Activated naive CD4-positive, alpha-beta T cell treated with anti-CD3 and anti-CD28 coated beads, Interleukin-2, amount 10 ng/mL, durations not matched to agents 7 days and 5 days (primary cell): ENCODE results near the gene UST.
"Not testable (repeated sequence)": the region's sequence is repeated elsewhere in the genome, so short reads cannot be mapped to it uniquely, and the experiment has no call there.

Experiments used
- CTCF ChIA-PET: fragments of 350-600 bp; sonication (Branson Sonifier 250); formaldehyde crosslinking; loops from one replicate; lab custom pipeline; 2021; ENCODE audit warnings: antibody characterized with exemption; lab: Charles Lee
- DNase-seq: peaks from one replicate; pipeline ENCODE4 v3.0.0-alpha.2; 2020
- H3K27ac Mint-ChIP-seq: one replicate; pipeline ENCODE4 v1.8.0; 2021; ENCODE audit warnings: mild to moderate bottlenecking, moderate library complexity, mixed read lengths
- H3K27me3 Mint-ChIP-seq: one replicate; pipeline ENCODE4 v1.8.0; 2021; ENCODE audit warnings: mild to moderate bottlenecking, mixed read lengths
- H3K36me3 Mint-ChIP-seq: one replicate; pipeline ENCODE4 v1.8.0; 2021; ENCODE audit warnings: mixed read lengths
- H3K4me1 Mint-ChIP-seq: one replicate; pipeline ENCODE4 v1.8.0; 2021; ENCODE audit warnings: mixed read lengths
- H3K4me3 Mint-ChIP-seq: one replicate; pipeline ENCODE4 v1.8.0; 2021; ENCODE audit warnings: mild to moderate bottlenecking, moderate library complexity, mixed read lengths
- H3K9me3 Mint-ChIP-seq: one replicate; pipeline ENCODE4 v1.8.0; 2021; ENCODE audit warnings: mixed read lengths

Gene UST

GRCh38 chr6:148854096-148854495 lies 107.3 kb downstream of the UST start:
- Mint-ChIP-seq H3K9me3 (no peaks in the 10 kb centered on the region), H3K27ac (no peak overlapping the region), H3K36me3 (no peaks in the 10 kb centered on the region), H3K4me1 (no peaks in the 10 kb centered on the region), H3K27me3 (peaks cover 13% of the 10 kb centered on the region), H3K4me3 (no peak overlapping the region)
- CTCF ChIA-PET: no interaction called here
- DNase-seq: no peak

- Mint-ChIP-seq H3K27me3 (peaks cover 13% of the 10 kb centered on the region), H3K27ac (no peak overlapping the region), H3K9me3 (no peaks in the 10 kb centered on the region), H3K36me3 (no peaks in the 10 kb centered on the region), H3K4me3 (no peak overlapping the region), H3K4me1 (no peaks in the 10 kb centered on the region)
- CTCF ChIA-PET: no interaction called here
- DNase-seq: no peak
Measured at GRCh38 chr6:148854992-148855391, 108.2 kb downstream of the UST start.

GRCh38 chr6:148855744-148856143 lies 108.9 kb downstream of the UST start:
- no peak overlapping the region for H3K4me3 Mint-ChIP-seq
- CTCF ChIA-PET: no interaction called here
- H3K27ac Mint-ChIP-seq: no peak overlapping the region
- H3K27me3 Mint-ChIP-seq: peaks cover 7% of the 10 kb centered on the region
- no peak for DNase-seq
- H3K36me3 Mint-ChIP-seq: no peaks in the 10 kb centered on the region
- no peaks in the 10 kb centered on the region for H3K4me1 Mint-ChIP-seq
- no peaks in the 10 kb centered on the region for H3K9me3 Mint-ChIP-seq

- Mint-ChIP-seq H3K4me1 (no peaks in the 10 kb centered on the region), H3K27ac (no peak overlapping the region), H3K36me3 (no peaks in the 10 kb centered on the region), H3K4me3 (no peak overlapping the region), H3K27me3 (peaks cover 5% of the 10 kb centered on the region), H3K9me3 (no peaks in the 10 kb centered on the region)
- CTCF ChIA-PET: no interaction called here
- DNase-seq: no peak
Measured at GRCh38 chr6:148857798-148858390, 111.1 kb downstream of the UST start.

GRCh38 chr6:148864132-148864531 lies 117.3 kb downstream of the UST start:
- DNase-seq, H3K27me3 Mint-ChIP-seq, H3K4me3 Mint-ChIP-seq, H3K9me3 Mint-ChIP-seq, H3K27ac Mint-ChIP-seq, H3K36me3 Mint-ChIP-seq, H3K4me1 Mint-ChIP-seq, CTCF ChIA-PET: not testable (repeated sequence)

GRCh38 chr6:148864941-148865340 lies 118.1 kb downstream of the UST start:
- no peak overlapping the region for H3K4me3 Mint-ChIP-seq
- H3K36me3 Mint-ChIP-seq: no peaks in the 10 kb centered on the region
- H3K27ac Mint-ChIP-seq: no peak overlapping the region
- peaks cover 3% of the 10 kb centered on the region for H3K9me3 Mint-ChIP-seq
- no peak for DNase-seq
- peaks cover 9% of the 10 kb centered on the region for H3K27me3 Mint-ChIP-seq
- H3K4me1 Mint-ChIP-seq: no peaks in the 10 kb centered on the region
- CTCF ChIA-PET: no interaction called here

- DNase-seq: no peak
- Mint-ChIP-seq H3K9me3 (peaks cover 3% of the 10 kb centered on the region), H3K4me3 (no peak overlapping the region), H3K27ac (no peak overlapping the region), H3K36me3 (no peaks in the 10 kb centered on the region), H3K27me3 (peaks cover 9% of the 10 kb centered on the region), H3K4me1 (no peaks in the 10 kb centered on the region)
- CTCF ChIA-PET: interaction anchor here (0.6 kb wide), 1 partner anchor 1679 kb away, joined by 3 read pairs; no protein-coding TSS in a partner anchor
Measured at GRCh38 chr6:148866657-148867268, 119.9 kb downstream of the UST start.

GRCh38 chr6:148867862-148868261 lies 121.0 kb downstream of the UST start:
- CTCF ChIA-PET: no interaction called here
- Mint-ChIP-seq H3K36me3 (no peaks in the 10 kb centered on the region), H3K4me1 (no peaks in the 10 kb centered on the region), H3K4me3 (no peak overlapping the region), H3K9me3 (peaks cover 3% of the 10 kb centered on the region), H3K27me3 (peaks cover 12% of the 10 kb centered on the region), H3K27ac (no peak overlapping the region)
- DNase-seq: no peak

- Mint-ChIP-seq H3K9me3 (peaks cover 2% of the 10 kb centered on the region), H3K4me3 (no peak overlapping the region), H3K27me3 (peaks cover 14% of the 10 kb centered on the region), H3K4me1 (no peaks in the 10 kb centered on the region), H3K36me3 (no peaks in the 10 kb centered on the region), H3K27ac (no peak overlapping the region)
- DNase-seq: no peak
- CTCF ChIA-PET: no interaction called here
Measured at GRCh38 chr6:148868314-148868713, 121.5 kb downstream of the UST start.

- Mint-ChIP-seq H3K9me3 (peaks cover 2% of the 10 kb centered on the region), H3K27ac (no peak overlapping the region), H3K36me3 (no peaks in the 10 kb centered on the region), H3K27me3 (peaks cover 14% of the 10 kb centered on the region), H3K4me1 (no peaks in the 10 kb centered on the region), H3K4me3 (no peak overlapping the region)
- no peak for DNase-seq
- CTCF ChIA-PET: no interaction called here
Measured at GRCh38 chr6:148868901-148869300, 122.1 kb downstream of the UST start.

GRCh38 chr6:148869585-148869984 lies 122.8 kb downstream of the UST start:
- CTCF ChIA-PET: no interaction called here

GRCh38 chr6:148873154-148873553 lies 126.3 kb downstream of the UST start:
- H3K4me1 Mint-ChIP-seq: no peaks in the 10 kb centered on the region
- DNase-seq: no peak
- no peak overlapping the region for H3K4me3 Mint-ChIP-seq
- no peaks in the 10 kb centered on the region for H3K9me3 Mint-ChIP-seq
- H3K36me3 Mint-ChIP-seq: no peaks in the 10 kb centered on the region
- no peak overlapping the region for H3K27ac Mint-ChIP-seq
- peaks cover 9% of the 10 kb centered on the region for H3K27me3 Mint-ChIP-seq
- CTCF ChIA-PET: interaction anchor here (0.6 kb wide), 1 partner anchor 14 kb away, joined by 3 read pairs; no protein-coding TSS in a partner anchor

More at GRCh38 chr6:148869585-148869984, 122.8 kb downstream of the UST start:
- Mint-ChIP-seq H3K27ac (no peak overlapping the region), H3K9me3 (peaks cover under 1% of the 10 kb centered on the region), H3K27me3 (peaks cover 9% of the 10 kb centered on the region), H3K4me1 (no peaks in the 10 kb centered on the region), H3K4me3 (no peak overlapping the region), H3K36me3 (no peaks in the 10 kb centered on the region)
- no peak for DNase-seq

GRCh38 chr6:148873868-148874267 lies 127.0 kb downstream of the UST start:
- no peaks in the 10 kb centered on the region for H3K9me3 Mint-ChIP-seq
- H3K4me1 Mint-ChIP-seq: no peaks in the 10 kb centered on the region
- H3K27me3 Mint-ChIP-seq: peaks cover 9% of the 10 kb centered on the region
- no peak for DNase-seq
- CTCF ChIA-PET: no interaction called here
- H3K4me3 Mint-ChIP-seq: no peak overlapping the region
- H3K36me3 Mint-ChIP-seq: no peaks in the 10 kb centered on the region
- H3K27ac Mint-ChIP-seq: no peak overlapping the region

GRCh38 chr6:148874698-148875293 lies 128.0 kb downstream of the UST start:
- no peak overlapping the region for H3K27ac Mint-ChIP-seq
- no peak overlapping the region for H3K4me3 Mint-ChIP-seq
- H3K9me3 Mint-ChIP-seq: no peaks in the 10 kb centered on the region
- no peaks in the 10 kb centered on the region for H3K36me3 Mint-ChIP-seq
- CTCF ChIA-PET: no interaction called here
- no peaks in the 10 kb centered on the region for H3K4me1 Mint-ChIP-seq
- DNase-seq: no peak
- H3K27me3 Mint-ChIP-seq: peaks cover 9% of the 10 kb centered on the region

- Mint-ChIP-seq H3K27me3 (peaks cover under 1% of the 10 kb centered on the region), H3K4me1 (no peaks in the 10 kb centered on the region), H3K9me3 (no peaks in the 10 kb centered on the region), H3K4me3 (no peak overlapping the region), H3K27ac (no peak overlapping the region), H3K36me3 (no peaks in the 10 kb centered on the region)
- CTCF ChIA-PET: no interaction called here
- no peak for DNase-seq
Measured at GRCh38 chr6:148878683-148879082, 131.9 kb downstream of the UST start.
